ENCODE data around the gene MAVS. TPM values are rescaled to one million over a fixed set of nuclear protein-coding genes. Genes with fewer than 3 reads are reported as not detected.

The MAVS gene
- total RNA-seq, 2 experiments from 2014 or later: 13.6 to 14.7 TPM

DNA sequence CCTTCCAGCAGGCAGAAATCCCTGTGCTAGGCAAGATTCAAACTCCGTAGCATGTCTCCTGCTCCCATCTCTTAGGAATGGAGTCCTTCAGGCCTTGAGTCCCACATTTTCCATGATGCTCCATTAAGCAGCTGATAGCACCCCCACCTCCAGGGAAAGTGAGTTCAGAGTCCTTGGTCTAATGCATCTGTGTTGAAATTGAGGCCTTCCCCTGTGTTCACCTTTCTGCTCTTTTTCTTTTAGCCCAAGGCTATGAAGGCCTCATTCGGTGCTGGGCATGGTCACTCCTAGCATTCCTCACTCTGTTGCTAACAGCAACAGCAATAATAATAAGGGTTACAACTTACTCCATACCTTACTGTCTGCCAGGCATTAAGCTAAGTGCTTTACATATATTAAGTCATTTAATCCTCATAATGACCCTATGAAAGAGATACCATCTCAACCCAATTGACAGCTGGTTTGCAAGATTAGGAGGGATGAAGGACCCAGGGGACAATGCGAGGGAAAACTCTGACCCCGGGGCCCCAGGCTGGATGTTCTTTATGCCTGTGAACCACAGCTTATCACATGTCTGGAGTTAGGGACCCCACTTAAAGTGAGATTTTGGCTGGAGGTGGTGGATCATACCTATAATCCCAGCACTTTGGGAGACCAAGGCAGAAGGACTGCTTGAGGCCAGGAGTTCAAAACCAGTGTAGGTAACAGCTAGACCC, 25.1 kb downstream of the MAVS start:
- H3K27ac Mint-ChIP-seq: no peak overlapping the region
- ATAC-seq (ENCODE audit: poor library complexity): no peak

DNA sequence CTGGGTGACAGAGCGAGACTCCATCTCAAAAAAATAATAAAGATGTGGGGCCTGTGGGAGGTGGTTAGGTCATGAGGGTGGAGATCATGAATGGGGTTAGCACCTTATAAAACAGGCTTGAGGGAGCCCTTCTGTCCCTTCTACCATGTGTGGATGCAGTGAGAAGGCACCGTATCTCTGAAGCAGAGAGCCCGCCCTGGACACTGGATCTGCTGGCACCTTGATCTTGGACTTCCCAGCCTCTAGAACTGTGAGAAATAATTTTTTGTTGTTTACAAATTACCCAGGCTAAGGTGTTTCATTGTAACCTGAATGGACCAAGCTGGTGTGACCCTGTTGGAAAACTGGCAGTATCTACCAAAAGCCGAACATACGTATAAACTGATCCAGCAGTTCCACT, 26.9 kb downstream of the MAVS start:
- POLR2A ChIA-PET: interaction anchor here (0.6 kb wide), 1 partner anchor 25 kb away, joined by 3 read pairs; no protein-coding TSS in a partner anchor
- no peak for DNase-seq
- peaks cover 8% of the 10 kb centered on the region for H3K4me1 ChIP-seq (ENCODE audit: insufficient read depth, low read length)

More for the DNA sequence above, 25.1 kb downstream of the MAVS start:
- H3K36me3 Mint-ChIP-seq (ENCODE audit: low read depth): peaks cover 47% of the 10 kb centered on the region
- Histone ChIP-seq H3K4me3 (ENCODE audit: low read length) (no peak overlapping the region), H3K27me3 (ENCODE audit: control insufficient read depth in 1 of 2, insufficient read depth in 2 of 2, low read length in 2 of 2) (no peaks in the 10 kb centered on the region), H3K4me1 (ENCODE audit: insufficient read depth, low read length) (peaks cover 8% of the 10 kb centered on the region), H3K36me3 (ENCODE audit: insufficient read depth, low read length) (peaks cover 24% of the 10 kb centered on the region), H3K27ac (ENCODE audit: low read depth in 1 of 2, low read length in 2 of 2) (no peak overlapping the region), H3K9me3 (ENCODE audit: control insufficient read depth in 1 of 2, insufficient read depth in 1 of 2, low read length in 2 of 2) (no peaks in the 10 kb centered on the region)
- no peaks in the 10 kb centered on the region for H3K9me3 Mint-ChIP-seq
- TF ChIP-seq, protein P1, sequence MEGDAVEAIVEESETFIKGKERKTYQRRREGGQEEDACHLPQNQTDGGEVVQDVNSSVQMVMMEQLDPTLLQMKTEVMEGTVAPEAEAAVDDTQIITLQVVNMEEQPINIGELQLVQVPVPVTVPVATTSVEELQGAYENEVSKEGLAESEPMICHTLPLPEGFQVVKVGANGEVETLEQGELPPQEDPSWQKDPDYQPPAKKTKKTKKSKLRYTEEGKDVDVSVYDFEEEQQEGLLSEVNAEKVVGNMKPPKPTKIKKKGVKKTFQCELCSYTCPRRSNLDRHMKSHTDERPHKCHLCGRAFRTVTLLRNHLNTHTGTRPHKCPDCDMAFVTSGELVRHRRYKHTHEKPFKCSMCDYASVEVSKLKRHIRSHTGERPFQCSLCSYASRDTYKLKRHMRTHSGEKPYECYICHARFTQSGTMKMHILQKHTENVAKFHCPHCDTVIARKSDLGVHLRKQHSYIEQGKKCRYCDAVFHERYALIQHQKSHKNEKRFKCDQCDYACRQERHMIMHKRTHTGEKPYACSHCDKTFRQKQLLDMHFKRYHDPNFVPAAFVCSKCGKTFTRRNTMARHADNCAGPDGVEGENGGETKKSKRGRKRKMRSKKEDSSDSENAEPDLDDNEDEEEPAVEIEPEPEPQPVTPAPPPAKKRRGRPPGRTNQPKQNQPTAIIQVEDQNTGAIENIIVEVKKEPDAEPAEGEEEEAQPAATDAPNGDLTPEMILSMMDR (IDR thresholded peaks at IDR 0.05): no peak
- no peak for DNase-seq
- CTCF ChIA-PET: no interaction called here
- H3K4me3 Mint-ChIP-seq: no peak overlapping the region
- H3K4me1 Mint-ChIP-seq (ENCODE audit: low read depth): peaks cover 15% of the 10 kb centered on the region
- POLR2A ChIA-PET: no interaction called here
- intact Hi-C loops (cut with DNase I, micrococcal nuclease): no loop called here
- H3K27me3 Mint-ChIP-seq: no peaks in the 10 kb centered on the region

DNA sequence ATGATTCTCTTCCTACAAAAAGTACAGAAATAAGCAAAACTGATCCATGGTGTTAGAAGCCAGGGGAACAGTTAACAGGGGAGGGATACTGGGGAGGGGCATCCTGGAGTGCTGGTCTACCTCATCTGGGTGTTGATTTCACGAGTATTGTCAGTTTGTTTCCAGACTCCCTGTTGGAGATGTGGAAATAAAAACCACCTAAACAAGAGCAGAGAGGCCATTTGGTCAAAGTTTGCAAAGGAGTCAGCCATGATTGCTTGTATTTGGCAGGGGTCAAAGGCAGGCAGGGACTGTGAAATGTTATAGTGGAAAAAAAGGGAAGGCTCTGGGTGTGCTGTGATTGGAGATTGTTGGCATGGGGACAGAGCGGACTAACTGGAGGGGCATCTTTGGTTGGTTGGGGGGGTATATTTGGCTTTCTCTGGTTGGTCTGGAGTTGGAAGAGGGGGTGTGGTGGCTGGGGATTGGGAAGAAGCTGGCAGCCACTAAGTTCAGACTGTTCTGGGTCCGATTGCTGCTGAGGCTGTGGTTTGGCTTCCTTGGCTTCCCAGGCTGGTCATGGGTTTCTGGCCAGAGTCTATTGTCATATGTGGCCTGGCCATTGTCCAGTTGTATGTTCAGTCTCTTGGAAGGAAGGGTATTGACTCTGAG, 27.7 kb downstream of the MAVS start:
- POLR2A ChIA-PET: interaction anchor here (1.6 kb wide), 1 partner anchor 15 kb away, joined by 8 read pairs; the partner anchor contains the start of gene PANK2
- Mint-ChIP-seq H3K4me3 (no peak overlapping the region), H3K36me3 (ENCODE audit: low read depth) (peaks cover 30% of the 10 kb centered on the region), H3K27ac (no peak overlapping the region), H3K27me3 (no peaks in the 10 kb centered on the region), H3K4me1 (ENCODE audit: low read depth) (peaks cover 18% of the 10 kb centered on the region), H3K9me3 (no peaks in the 10 kb centered on the region)
- Histone ChIP-seq H3K27me3 (ENCODE audit: control insufficient read depth in 1 of 2, insufficient read depth in 2 of 2, low read length in 2 of 2) (no peaks in the 10 kb centered on the region), H3K27ac (ENCODE audit: low read depth in 1 of 2, low read length in 2 of 2) (no peak overlapping the region), H3K9me3 (ENCODE audit: control insufficient read depth in 1 of 2, insufficient read depth in 1 of 2, low read length in 2 of 2) (no peaks in the 10 kb centered on the region), H3K4me1 (ENCODE audit: insufficient read depth, low read length) (peaks cover 8% of the 10 kb centered on the region), H3K4me3 (ENCODE audit: low read length) (no peak overlapping the region), H3K36me3 (ENCODE audit: insufficient read depth, low read length) (peaks cover 20% of the 10 kb centered on the region)
- no peak for DNase-seq
- TF ChIP-seq, protein P1 (IDR thresholded peaks at IDR 0.05): no peak
- intact Hi-C loops (cut with DNase I, micrococcal nuclease): no loop called here
- no peak for ATAC-seq (ENCODE audit: poor library complexity)
- CTCF ChIA-PET: no interaction called here

More for the DNA sequence above, 26.9 kb downstream of the MAVS start:
- H3K36me3 ChIP-seq (ENCODE audit: insufficient read depth, low read length): peaks cover 20% of the 10 kb centered on the region
- H3K36me3 Mint-ChIP-seq (ENCODE audit: low read depth): peaks cover 30% of the 10 kb centered on the region
- H3K9me3 ChIP-seq (ENCODE audit: control insufficient read depth in 1 of 2, insufficient read depth in 1 of 2, low read length in 2 of 2): no peaks in the 10 kb centered on the region
- intact Hi-C loops (cut with DNase I, micrococcal nuclease): no loop called here
- CTCF ChIA-PET: no interaction called here
- no peaks in the 10 kb centered on the region for H3K9me3 Mint-ChIP-seq
- no peaks in the 10 kb centered on the region for H3K27me3 Mint-ChIP-seq
- H3K4me3 Mint-ChIP-seq: no peak overlapping the region
- no peaks in the 10 kb centered on the region for H3K27me3 ChIP-seq (ENCODE audit: control insufficient read depth in 1 of 2, insufficient read depth in 2 of 2, low read length in 2 of 2)
- ATAC-seq (ENCODE audit: poor library complexity): no peak
- H3K27ac Mint-ChIP-seq: no peak overlapping the region
- TF ChIP-seq, protein P1 (IDR thresholded peaks at IDR 0.05): no peak
- H3K27ac ChIP-seq (ENCODE audit: low read depth in 1 of 2, low read length in 2 of 2): no peak overlapping the region
- no peak overlapping the region for H3K4me3 ChIP-seq (ENCODE audit: low read length)
- H3K4me1 Mint-ChIP-seq (ENCODE audit: low read depth): peaks cover 16% of the 10 kb centered on the region

All from CD4-positive, alpha-beta T cell (primary cell).